GM19240 (cell line): Measurements from ENCODE around the gene KRTAP20-4.

Experiments used
- DNase-seq: peaks from one replicate; pipeline ENCODE4 v3.0.0; 2011; ENCODE audit warnings: low spot score; ENCODE audit not compliant: insufficient read length

Gene KRTAP20-4

GRCh38 chr21:30620522-30620921, at the start of gene KRTAP20-4:
Gene KRTAP20-4, plus strand, starts transcription at chr21:30620627.
- no peak for DNase-seq

- no peak for DNase-seq
Measured at GRCh38 chr21:30577766-30578165, 42.7 kb upstream of the KRTAP20-4 start.

- no peak for DNase-seq
Measured at GRCh38 chr21:30579346-30579745, 41.1 kb upstream of the KRTAP20-4 start.

- no peak for DNase-seq
Measured at GRCh38 chr21:30580132-30580531, 40.3 kb upstream of the KRTAP20-4 start.

GRCh38 chr21:30582870-30583269, 37.6 kb upstream of the KRTAP20-4 start:
- DNase-seq, result no peak

GRCh38 chr21:30590297-30590696, 30.1 kb upstream of the KRTAP20-4 start, which contains the start of gene KRTAP22-2:
Gene KRTAP22-2, minus strand, starts transcription at chr21:30590397.
- DNase-seq, result no peak

GRCh38 chr21:30592140-30592539, 28.3 kb upstream of the KRTAP20-4 start, which contains the start of gene KRTAP6-3:
Gene KRTAP6-3, plus strand, starts transcription at chr21:30592440. Its CDS starts 6 bp downstream, at chr21:30592446.
- no peak for DNase-seq

GRCh38 chr21:30598802-30599201, 21.6 kb upstream of the KRTAP20-4 start, which contains the start of gene KRTAP6-2:
Gene KRTAP6-2, minus strand, starts transcription at chr21:30598902. Its CDS starts 28 bp downstream, at chr21:30598874.
- DNase-seq, result no peak

- DNase-seq, result no peak
Measured at GRCh38 chr21:30600787-30601186, 19.6 kb upstream of the KRTAP20-4 start, which contains the start of gene KRTAP22-1. Gene KRTAP22-1, plus strand, starts transcription at chr21:30601087.

- DNase-seq, result no peak
Measured at GRCh38 chr21:30605968-30606367, 14.5 kb upstream of the KRTAP20-4 start.

GRCh38 chr21:30612132-30612531, 8.3 kb upstream of the KRTAP20-4 start:
- DNase-seq, result no peak

- DNase-seq, result no peak
Measured at GRCh38 chr21:30613836-30614235, 6.6 kb upstream of the KRTAP20-4 start, which contains the start of gene KRTAP6-1. Gene KRTAP6-1, minus strand, starts transcription at chr21:30613930. Its CDS starts 26 bp downstream, at chr21:30613904.

GRCh38 chr21:30615199-30615598, 5.2 kb upstream of the KRTAP20-4 start:
- no peak for DNase-seq

- DNase-seq, result no peak
Measured at GRCh38 chr21:30616125-30616524, 4.3 kb upstream of the KRTAP20-4 start, which contains the start of gene KRTAP20-1. Gene KRTAP20-1, plus strand, starts transcription at chr21:30616425. Its CDS starts 30 bp downstream, at chr21:30616455.

GRCh38 chr21:30620080-30620479, 347 bp upstream of the KRTAP20-4 start:
- DNase-seq, result no peak

GRCh38 chr21:30623362-30623761, 2.9 kb downstream of the KRTAP20-4 start:
- no peak for DNase-seq

- DNase-seq, result no peak
Measured at GRCh38 chr21:30625449-30626165, 5.2 kb downstream of the KRTAP20-4 start.

GRCh38 chr21:30628109-30628508, 7.7 kb downstream of the KRTAP20-4 start:
- no peak for DNase-seq

GRCh38 chr21:30629200-30629599, 8.8 kb downstream of the KRTAP20-4 start:
- DNase-seq, result no peak

GRCh38 chr21:30634906-30635305, 14.5 kb downstream of the KRTAP20-4 start, which contains the start of gene KRTAP20-2:
Gene KRTAP20-2, plus strand, starts transcription at chr21:30635206. Its CDS starts 58 bp downstream, at chr21:30635264.
- no peak for DNase-seq

GRCh38 chr21:30638686-30639085, 18.3 kb downstream of the KRTAP20-4 start:
- DNase-seq, result no peak

- no peak for DNase-seq
Measured at GRCh38 chr21:30642564-30642963, 22.1 kb downstream of the KRTAP20-4 start, which contains the start of gene KRTAP20-3. Gene KRTAP20-3, plus strand, starts transcription at chr21:30642864.
